H1 (cell line): ENCODE measurements around the gene VIPR1. TPM values are rescaled to one million over a fixed set of nuclear protein-coding genes. Genes with fewer than 3 reads are reported as not detected.

Experiments used
- BCL11A ChIP-seq, 2 experiments: IDR thresholded peaks; one replicate each; pipeline ENCODE4 v1.6.1; 2011; ENCODE audit warnings: low read depth in 2 of 2, low read length in 2 of 2, mild to moderate bottlenecking in 2 of 2
- CBX8 ChIP-seq: fragments of 300-800, 300-1000 bp; sonication (generic); IDR thresholded peaks from 2 replicates; pipeline ENCODE4 v1.7.1; 2016; ENCODE audit warnings: low read depth, low read length, borderline replicate concordance
- CTCF ChIP-seq, 3 experiments: IDR thresholded peaks; 1 replicate in 2 of 3; 2 replicates in 1 of 3; pipeline versions ENCODE4 v1.5.1 to v1.6.1; 2011; ENCODE audit warnings: low read length in 3 of 3, mild to moderate bottlenecking in 3 of 3, inconsistent platforms in 2 of 3, low read depth in 1 of 3, moderate library complexity in 1 of 3; ENCODE audit not compliant: insufficient read depth in 1 of 3; ENCODE audit errors: control extremely low read depth in 1 of 3
- FOSL1 ChIP-seq: IDR thresholded peaks from 2 replicates; pipeline ENCODE4 v1.6.1; 2011; ENCODE audit warnings: mild to moderate bottlenecking, low read depth, low read length, moderate library complexity; ENCODE audit not compliant: insufficient read depth
- TAF1 ChIP-seq: IDR thresholded peaks from 2 replicates; pipeline ENCODE4 v1.6.1; 2011; ENCODE audit warnings: mild to moderate bottlenecking, low read depth, low read length
- polyA plus RNA-seq, 7 experiments: library from polyadenylated mRNA; depleted of rRNA in 3 of 7; stranded (reverse) in 5 of 7; unstranded in 2 of 7; fragments of >200 nt in 5 of 7; fragments of 200-250 nt in 2 of 7; gene quantifications; 1 replicate in 5 of 7; 2 replicates in 1 of 7; 4 replicates in 1 of 7; pipeline versions ENCODE4 v1.2.1 to v1.2.3, GENCODE V29; 2011 to 2013; ENCODE audit warnings: missing spikeins in 2 of 7, mixed read lengths in 2 of 7
- total RNA-seq: library from RNA; stranded (reverse); fragmentation: NEBNext Ultra II Directional; extraction: Animal tissue kit (Norgen Biotek cat#: 25700); gene quantifications from 2 replicates; pipeline ENCODE4 v1.2.1, GENCODE V29; 2021
- TF ChIP-seq, protein P1 (sequence below): IDR thresholded peaks from 2 replicates; pipeline ENCODE4 v1.6.1; 2012; ENCODE audit warnings: low read length, inconsistent platforms

Gene VIPR1
- total and polyA plus RNA-seq, 2 of the 8 experiments (the other 6 are each of a cell fraction or from before 2014, with no cell fraction given) = 7.8 to 10.1 TPM

DNA sequence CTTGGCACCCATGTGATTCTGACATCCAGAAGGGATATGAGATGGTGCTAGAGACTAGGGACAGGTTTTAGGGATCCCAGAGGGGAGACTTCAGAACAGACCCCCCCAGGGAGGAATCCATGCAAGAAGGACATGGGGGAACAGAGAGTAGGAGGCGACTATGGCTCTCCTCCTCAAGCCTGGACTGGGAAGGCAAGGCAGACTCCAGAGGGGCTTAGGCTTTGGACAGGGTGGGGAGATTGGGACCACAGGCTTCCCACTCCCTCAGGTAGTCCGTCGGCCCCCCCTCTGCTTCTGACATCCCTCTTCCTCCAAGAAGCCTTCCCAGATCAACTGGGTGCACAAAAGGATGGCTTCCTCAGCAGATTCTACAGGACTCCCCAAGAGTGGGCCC lies 3.0 kb upstream of the VIPR1 start (continued):
- TF ChIP-seq BCL11A (IDR thresholded peaks at IDR 0.05; ENCODE audit: low read depth in 2 of 2, low read length in 2 of 2) = no peak
- TF ChIP-seq CBX8 = no peak
- no peak for TF ChIP-seq TAF1
- TF ChIP-seq FOSL1 = no peak
- TF ChIP-seq CTCF (IDR thresholded peaks at IDR 0.05; ENCODE audit: control extremely low read depth in 1 of 3, insufficient read depth in 1 of 3, low read depth in 1 of 3, low read length in 3 of 3) = no peak
- TF ChIP-seq, protein P1, sequence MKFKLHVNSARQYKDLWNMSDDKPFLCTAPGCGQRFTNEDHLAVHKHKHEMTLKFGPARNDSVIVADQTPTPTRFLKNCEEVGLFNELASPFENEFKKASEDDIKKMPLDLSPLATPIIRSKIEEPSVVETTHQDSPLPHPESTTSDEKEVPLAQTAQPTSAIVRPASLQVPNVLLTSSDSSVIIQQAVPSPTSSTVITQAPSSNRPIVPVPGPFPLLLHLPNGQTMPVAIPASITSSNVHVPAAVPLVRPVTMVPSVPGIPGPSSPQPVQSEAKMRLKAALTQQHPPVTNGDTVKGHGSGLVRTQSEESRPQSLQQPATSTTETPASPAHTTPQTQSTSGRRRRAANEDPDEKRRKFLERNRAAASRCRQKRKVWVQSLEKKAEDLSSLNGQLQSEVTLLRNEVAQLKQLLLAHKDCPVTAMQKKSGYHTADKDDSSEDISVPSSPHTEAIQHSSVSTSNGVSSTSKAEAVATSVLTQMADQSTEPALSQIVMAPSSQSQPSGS = no peak
